DND-41 (cell line): ENCODE measurements around the gene NTM.

Experiments used
- ATAC-seq: fragments of 200-7000 bp; cut with Tn5 transposase; 3 replicates; pipeline ENCODE4 v1.9.1; 2021; ENCODE audit warnings: low read depth; ENCODE audit not compliant: insufficient read depth
- DNase-seq: peaks from one replicate; pipeline ENCODE4 v3.0.0-alpha.2; 2020
- H2AFZ ChIP-seq: 2 replicates; pipeline ENCODE4 v1.6.0; 2012; ENCODE audit warnings: low read depth, low read length
- H3K27ac ChIP-seq: 2 replicates; pipeline ENCODE4 v1.5.1; 2012; ENCODE audit warnings: low read length, inconsistent platforms
- H3K27me3 ChIP-seq: fragments of 200-600 bp; sonication (generic); 2 replicates; pipeline ENCODE4 v1.6.0; 2012; ENCODE audit warnings: low read length, mild to moderate bottlenecking, inconsistent platforms; ENCODE audit not compliant: insufficient read depth, poor library complexity
- H3K36me3 ChIP-seq: 2 replicates; pipeline ENCODE4 v1.5.1; 2012; ENCODE audit warnings: low read length, inconsistent platforms; ENCODE audit not compliant: insufficient read depth
- H3K4me1 ChIP-seq: 2 replicates; pipeline ENCODE4 v1.5.1; 2012; ENCODE audit warnings: mild to moderate bottlenecking, low read length; ENCODE audit not compliant: insufficient read depth
- H3K4me2 ChIP-seq: 2 replicates; pipeline ENCODE4 v1.6.0; 2012; ENCODE audit warnings: mild to moderate bottlenecking, moderate library complexity, low read length, inconsistent platforms; ENCODE audit not compliant: insufficient read depth
- H3K4me3 ChIP-seq, 2 experiments: fragments of 200-600 bp in 1 of 2; shearing (Covaris generic) in 1 of 2; 2 replicates each; pipeline ENCODE4 v1.5.1; 2012 to 2016; ENCODE audit warnings: inconsistent platforms in 2 of 2, low read length in 2 of 2, mild to moderate bottlenecking in 2 of 2, low read depth in 1 of 2, moderate library complexity in 1 of 2
- H3K79me2 ChIP-seq: 2 replicates; pipeline ENCODE4 v1.6.0; 2012; ENCODE audit warnings: low read length, inconsistent platforms; ENCODE audit not compliant: insufficient read depth
- H3K9ac ChIP-seq: 2 replicates; pipeline ENCODE4 v1.6.0; 2012; ENCODE audit warnings: low read depth, mild to moderate bottlenecking, inconsistent platforms, low read length, moderate library complexity
- H3K9me3 ChIP-seq: 2 replicates; pipeline ENCODE4 v1.5.1; 2012; ENCODE audit warnings: low read length, moderate library complexity, mild to moderate bottlenecking, inconsistent platforms; ENCODE audit not compliant: insufficient read depth, severe bottlenecking
- H4K20me1 ChIP-seq: 2 replicates; pipeline ENCODE4 v1.6.0; 2012; ENCODE audit warnings: low read length; ENCODE audit not compliant: insufficient read depth
- EZH2 ChIP-seq: IDR thresholded peaks from 3 replicates; pipeline ENCODE4 v1.6.1; 2012; ENCODE audit warnings: borderline replicate concordance, low read depth, mild to moderate bottlenecking, moderate library complexity, low read length, inconsistent platforms; ENCODE audit not compliant: severe bottlenecking
- TF ChIP-seq, protein P1 (sequence below): IDR thresholded peaks from 2 replicates; pipeline ENCODE4 v1.5.1; 2012; ENCODE audit warnings: borderline replicate concordance, low read length, moderate library complexity, mild to moderate bottlenecking; ENCODE audit not compliant: poor library complexity, severe bottlenecking; ENCODE audit errors: extremely low read depth

Gene NTM

DNA sequence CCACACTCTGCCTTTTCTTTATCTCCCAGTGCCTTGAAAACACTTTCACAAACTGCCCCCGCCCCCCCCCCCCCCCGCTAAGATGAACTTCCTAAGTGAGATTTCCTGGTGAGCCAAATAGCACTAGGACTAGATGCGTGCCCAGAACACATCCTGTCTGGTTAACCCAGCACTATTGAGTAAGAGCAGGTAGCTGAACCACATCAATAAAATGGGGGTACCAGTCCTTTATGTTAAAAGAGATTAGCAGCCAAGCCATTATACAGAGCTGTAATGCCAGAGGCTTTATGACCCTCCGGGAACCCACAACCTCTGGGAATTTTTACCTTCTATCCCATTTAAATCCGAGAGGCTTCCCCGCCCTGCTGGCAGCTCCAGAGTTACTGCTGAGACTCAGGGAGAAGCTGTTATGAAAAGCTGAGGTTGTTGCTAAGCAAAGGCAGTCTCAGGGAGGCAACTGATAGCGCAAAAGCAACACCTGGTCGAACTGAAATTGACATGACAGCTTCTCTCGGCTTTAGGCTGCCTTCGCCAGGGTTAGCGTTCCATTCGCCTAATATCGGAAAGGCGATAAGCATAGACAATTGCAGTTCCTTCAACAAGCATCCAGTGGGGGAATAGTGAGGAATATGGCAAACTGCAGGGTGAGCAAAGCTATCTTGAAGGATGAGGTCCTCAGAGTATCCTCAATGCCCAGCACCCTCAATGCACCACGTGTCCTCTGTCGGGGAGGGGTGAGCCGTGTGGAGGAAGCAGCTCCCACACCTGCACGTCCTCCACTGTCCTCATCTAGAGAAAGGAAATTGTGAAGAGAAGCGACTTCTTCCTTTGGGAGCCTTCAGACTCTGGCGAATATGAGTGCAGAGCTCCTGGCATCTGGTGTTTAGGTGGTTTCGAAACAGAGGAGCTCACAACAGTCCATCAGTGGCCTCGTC is 977.0 kb downstream of the NTM start:
- Histone ChIP-seq H3K4me1 (no peaks in the 10 kb centered on the region), H4K20me1 (no peaks in the 10 kb centered on the region), H3K9ac (no peak overlapping the region), H3K9me3 (no peaks in the 10 kb centered on the region), H3K36me3 (no peaks in the 10 kb centered on the region), H3K79me2 (no peaks in the 10 kb centered on the region), H2AFZ (no peak overlapping the region), H3K27me3 (peaks cover 6% of the 10 kb centered on the region), H3K4me2 (no peak overlapping the region), H3K27ac (no peak overlapping the region), H3K4me3 (no peak overlapping the region)
- ATAC-seq (peak; percentile 74), DNase-seq (peak; percentile 8)
- no peak for TF ChIP-seq EZH2
- TF ChIP-seq, protein P1, sequence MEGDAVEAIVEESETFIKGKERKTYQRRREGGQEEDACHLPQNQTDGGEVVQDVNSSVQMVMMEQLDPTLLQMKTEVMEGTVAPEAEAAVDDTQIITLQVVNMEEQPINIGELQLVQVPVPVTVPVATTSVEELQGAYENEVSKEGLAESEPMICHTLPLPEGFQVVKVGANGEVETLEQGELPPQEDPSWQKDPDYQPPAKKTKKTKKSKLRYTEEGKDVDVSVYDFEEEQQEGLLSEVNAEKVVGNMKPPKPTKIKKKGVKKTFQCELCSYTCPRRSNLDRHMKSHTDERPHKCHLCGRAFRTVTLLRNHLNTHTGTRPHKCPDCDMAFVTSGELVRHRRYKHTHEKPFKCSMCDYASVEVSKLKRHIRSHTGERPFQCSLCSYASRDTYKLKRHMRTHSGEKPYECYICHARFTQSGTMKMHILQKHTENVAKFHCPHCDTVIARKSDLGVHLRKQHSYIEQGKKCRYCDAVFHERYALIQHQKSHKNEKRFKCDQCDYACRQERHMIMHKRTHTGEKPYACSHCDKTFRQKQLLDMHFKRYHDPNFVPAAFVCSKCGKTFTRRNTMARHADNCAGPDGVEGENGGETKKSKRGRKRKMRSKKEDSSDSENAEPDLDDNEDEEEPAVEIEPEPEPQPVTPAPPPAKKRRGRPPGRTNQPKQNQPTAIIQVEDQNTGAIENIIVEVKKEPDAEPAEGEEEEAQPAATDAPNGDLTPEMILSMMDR: no peak

DNA sequence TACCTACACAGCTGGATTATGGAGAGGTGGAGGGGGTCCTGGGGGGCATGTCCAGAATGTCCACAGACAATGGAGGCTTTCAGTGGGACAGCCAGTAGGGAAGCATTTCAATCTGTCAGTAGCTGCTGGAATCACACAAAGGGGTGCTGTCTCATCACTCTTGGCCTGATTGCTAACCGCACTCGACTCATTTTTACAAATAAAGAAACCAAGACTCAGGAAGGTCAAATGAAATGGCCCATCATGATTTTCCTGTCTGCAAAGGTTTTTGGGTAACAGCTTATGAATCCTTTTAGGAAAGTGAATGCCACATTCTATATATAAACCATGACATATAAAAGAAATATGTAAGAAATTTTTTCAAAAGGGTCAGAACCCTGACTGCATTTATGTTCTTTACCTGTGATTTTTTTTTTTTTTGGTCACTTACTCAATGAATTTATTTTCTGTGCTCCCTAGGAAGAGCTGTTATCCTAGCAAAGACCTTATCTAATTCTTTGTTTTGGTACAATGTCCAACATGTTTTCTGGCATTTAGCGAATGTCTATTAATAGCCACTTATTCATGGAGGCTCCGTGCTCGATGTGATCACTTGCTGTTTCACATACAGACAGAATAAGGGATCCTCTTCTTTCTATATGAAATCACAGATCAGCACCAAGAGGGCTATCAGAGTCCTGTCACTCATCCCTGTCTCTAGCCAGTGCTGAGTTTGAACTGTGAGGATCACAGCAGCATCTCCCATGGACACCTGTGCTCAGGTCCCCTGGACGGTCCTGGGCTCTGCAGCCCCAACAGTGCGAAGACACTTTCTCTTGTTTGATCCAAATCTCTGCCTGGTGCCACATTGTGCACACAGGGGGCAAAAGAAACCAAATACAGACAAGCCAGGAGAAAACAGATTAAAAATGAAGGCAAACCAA is 979.7 kb downstream of the NTM start:
- no peaks in the 10 kb centered on the region for H3K4me1 ChIP-seq
- no peak overlapping the region for H3K4me3 ChIP-seq
- H3K36me3 ChIP-seq: no peaks in the 10 kb centered on the region
- no peaks in the 10 kb centered on the region for H3K9me3 ChIP-seq
- no peak overlapping the region for H3K9ac ChIP-seq
- no peak overlapping the region for H2AFZ ChIP-seq
- no peak overlapping the region for H3K4me2 ChIP-seq
- H3K79me2 ChIP-seq: no peaks in the 10 kb centered on the region
- peaks cover 8% of the 10 kb centered on the region for H3K27me3 ChIP-seq
- DNase-seq: no peak
- no peak for TF ChIP-seq EZH2
- TF ChIP-seq, protein P1: no peak
- H3K27ac ChIP-seq: no peak overlapping the region
- H4K20me1 ChIP-seq: no peaks in the 10 kb centered on the region
- no peak for ATAC-seq

DNA sequence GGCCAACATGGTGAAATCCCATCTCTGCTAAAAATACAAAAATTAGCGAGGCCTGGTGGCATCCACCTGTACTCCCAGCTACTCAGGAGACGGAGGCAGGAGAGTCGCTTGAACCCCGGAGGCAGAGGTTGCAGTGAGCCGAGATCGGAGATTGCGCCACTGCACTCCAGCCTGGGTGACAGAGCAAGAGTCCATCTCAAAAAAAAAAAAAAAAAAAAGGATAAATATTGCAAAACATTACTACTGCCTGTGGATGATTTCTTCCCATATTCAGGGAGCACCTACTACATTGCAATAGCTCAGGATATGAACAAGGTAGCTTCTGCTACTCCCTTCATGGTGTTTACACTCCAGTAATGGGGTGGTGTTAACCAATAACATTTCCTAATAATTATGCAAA is 980.6 kb downstream of the NTM start:
- Histone ChIP-seq H3K79me2 (no peaks in the 10 kb centered on the region), H3K36me3 (no peaks in the 10 kb centered on the region), H3K4me1 (no peaks in the 10 kb centered on the region), H3K9ac (no peak overlapping the region), H3K4me3 (no peak overlapping the region), H3K27ac (no peak overlapping the region), H3K4me2 (no peak overlapping the region), H3K27me3 (peaks cover 10% of the 10 kb centered on the region), H2AFZ (no peak overlapping the region), H4K20me1 (no peaks in the 10 kb centered on the region), H3K9me3 (no peaks in the 10 kb centered on the region)
- no peak for DNase-seq
- no peak for ATAC-seq
- TF ChIP-seq, protein P1: no peak
- TF ChIP-seq EZH2: no peak
